ENCODE measurements around the gene TWNK.

DNA sequence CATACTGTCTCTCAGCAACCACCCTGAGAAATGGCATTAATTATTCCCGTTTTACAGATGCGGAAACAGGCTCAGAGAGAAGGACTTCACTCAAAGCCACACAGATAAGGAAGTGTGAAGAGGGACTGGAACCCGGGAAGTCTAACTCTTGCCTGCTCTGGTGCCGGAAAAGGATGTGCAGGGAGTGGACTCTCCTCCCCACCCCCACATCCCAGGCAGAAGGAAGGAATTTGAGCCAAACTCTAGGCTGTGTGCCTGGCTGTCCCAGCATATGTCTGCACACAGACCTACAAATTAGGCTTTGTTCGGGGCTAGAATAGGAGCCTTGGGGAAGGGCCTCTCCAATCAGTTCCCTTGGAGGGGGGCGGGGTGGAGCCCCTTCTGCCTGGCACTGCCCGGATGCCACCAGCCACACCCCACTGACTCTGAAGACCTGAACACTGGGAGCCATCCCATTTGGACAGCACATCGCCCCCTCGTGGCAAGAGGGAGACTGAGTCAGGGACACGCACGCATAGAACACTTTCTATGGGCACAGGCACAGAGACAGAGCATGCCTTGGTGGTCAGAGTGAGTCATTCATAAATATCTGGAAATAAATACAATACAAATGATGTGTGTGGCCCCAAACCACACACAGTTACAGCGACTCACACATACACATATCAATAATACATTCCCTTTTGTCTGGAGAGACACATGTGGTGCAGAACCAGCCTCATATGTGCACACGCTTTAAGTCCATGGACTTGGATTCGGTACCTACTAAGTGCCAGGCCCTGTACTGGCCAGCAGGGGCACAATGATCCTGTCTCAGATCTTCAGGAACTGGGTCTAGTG lies 25.4 kb downstream of the TWNK start:
- TF ChIP-seq CTCF (IDR thresholded peaks at IDR 0.05; ENCODE audit: low read depth, low read length, poor library complexity, severe bottlenecking) = peak; percentile 100
- no peak for TF ChIP-seq EZH2phosphoT487 (IDR thresholded peaks at IDR 0.05; ENCODE audit: borderline replicate concordance, low read length)

Data from DOHH2 (cell line).